Astrocyte (in vitro differentiated cells and primary cell): ENCODE measurements around the gene GGT1. TPM values are rescaled to one million over a fixed set of nuclear protein-coding genes. Genes with fewer than 3 reads are reported as not detected.

Experiments used
- DNase-seq: peaks from one replicate; pipeline ENCODE4 v3.0.0-alpha.2; 2010; ENCODE audit warnings: low read depth
- FAIRE-seq: peaks from 2 replicates; lab custom pipeline; 2011; peaks lifted over from hg19 to GRCh38; lab: Jason Lieb, UNC
- H2AFZ ChIP-seq: 2 replicates; pipeline ENCODE4 v1.6.0; 2012; ENCODE audit warnings: low read depth, low read length, inconsistent platforms
- H3K27ac ChIP-seq: 2 replicates; pipeline ENCODE4 v1.5.1; 2011; ENCODE audit warnings: low read depth, low read length, inconsistent platforms
- H3K27me3 ChIP-seq: 2 replicates; pipeline ENCODE4 v1.6.0; 2011; ENCODE audit warnings: low read length, inconsistent platforms; ENCODE audit not compliant: insufficient read depth
- H3K36me3 ChIP-seq: 2 replicates; pipeline ENCODE4 v1.5.1; 2011; ENCODE audit warnings: low read length, inconsistent platforms; ENCODE audit not compliant: insufficient read depth
- H3K4me1 ChIP-seq: 2 replicates; pipeline ENCODE4 v1.5.1; 2011; ENCODE audit warnings: low read length, inconsistent platforms; ENCODE audit not compliant: insufficient read depth
- H3K4me2 ChIP-seq: 2 replicates; pipeline ENCODE4 v1.6.0; 2012; ENCODE audit warnings: low read length, inconsistent platforms
- H3K4me3 ChIP-seq: 2 replicates; pipeline ENCODE4 v1.5.1; 2011; ENCODE audit warnings: low read depth, mild to moderate bottlenecking, low read length, inconsistent platforms; ENCODE audit not compliant: insufficient read depth
- H3K79me2 ChIP-seq: 2 replicates; pipeline ENCODE4 v1.6.0; 2012; ENCODE audit warnings: mild to moderate bottlenecking, low read length, inconsistent platforms; ENCODE audit not compliant: insufficient read depth
- H3K9ac ChIP-seq: 2 replicates; pipeline ENCODE4 v1.6.0; 2012; ENCODE audit warnings: mild to moderate bottlenecking, low read length, inconsistent platforms
- H3K9me3 ChIP-seq: 2 replicates; pipeline ENCODE4 v1.5.1; 2012; ENCODE audit warnings: low read depth, mild to moderate bottlenecking, low read length, inconsistent platforms; ENCODE audit not compliant: insufficient read depth
- H4K20me1 ChIP-seq: 2 replicates; pipeline ENCODE4 v1.6.0; 2012; ENCODE audit warnings: low read length, inconsistent platforms; ENCODE audit not compliant: insufficient read depth
- H3K27ac Mint-ChIP-seq: one replicate; pipeline ENCODE4 v1.8.0; 2021; ENCODE audit warnings: mild to moderate bottlenecking, mixed read lengths; ENCODE audit not compliant: unreplicated experiment
- H3K27me3 Mint-ChIP-seq: one replicate; pipeline ENCODE4 v1.8.0; 2021; ENCODE audit warnings: low read depth, mixed read lengths; ENCODE audit not compliant: unreplicated experiment
- H3K36me3 Mint-ChIP-seq: one replicate; pipeline ENCODE4 v1.8.0; 2021; ENCODE audit warnings: low read depth, mixed read lengths; ENCODE audit not compliant: unreplicated experiment
- H3K4me1 Mint-ChIP-seq: one replicate; pipeline ENCODE4 v1.8.0; 2021; ENCODE audit warnings: low read depth, mixed read lengths; ENCODE audit not compliant: unreplicated experiment
- H3K4me3 Mint-ChIP-seq: one replicate; pipeline ENCODE4 v1.8.0; 2021; ENCODE audit warnings: mild to moderate bottlenecking, moderate library complexity, mixed read lengths; ENCODE audit not compliant: unreplicated experiment
- H3K9me3 Mint-ChIP-seq: one replicate; pipeline ENCODE4 v1.8.0; 2021; ENCODE audit warnings: mild to moderate bottlenecking, mixed read lengths; ENCODE audit not compliant: unreplicated experiment
- EZH2 ChIP-seq: IDR thresholded peaks from 2 replicates; pipeline ENCODE4 v1.6.1; 2012; ENCODE audit warnings: mild to moderate bottlenecking, low read length, inconsistent platforms; ENCODE audit not compliant: insufficient read depth
- total RNA-seq: library from RNA; stranded (reverse); gene quantifications from 2 replicates; pipeline ENCODE4 v1.2.1, GENCODE V29; 2021
- TF ChIP-seq, protein P1 (sequence below): IDR thresholded peaks from 2 replicates; pipeline ENCODE4 v1.5.1; 2011; ENCODE audit warnings: low read depth, mild to moderate bottlenecking, inconsistent platforms, low read length, moderate library complexity; ENCODE audit not compliant: insufficient read depth

The GGT1 gene
- total RNA-seq, 1 donor from 2014 or later: 2.9 TPM

DNA sequence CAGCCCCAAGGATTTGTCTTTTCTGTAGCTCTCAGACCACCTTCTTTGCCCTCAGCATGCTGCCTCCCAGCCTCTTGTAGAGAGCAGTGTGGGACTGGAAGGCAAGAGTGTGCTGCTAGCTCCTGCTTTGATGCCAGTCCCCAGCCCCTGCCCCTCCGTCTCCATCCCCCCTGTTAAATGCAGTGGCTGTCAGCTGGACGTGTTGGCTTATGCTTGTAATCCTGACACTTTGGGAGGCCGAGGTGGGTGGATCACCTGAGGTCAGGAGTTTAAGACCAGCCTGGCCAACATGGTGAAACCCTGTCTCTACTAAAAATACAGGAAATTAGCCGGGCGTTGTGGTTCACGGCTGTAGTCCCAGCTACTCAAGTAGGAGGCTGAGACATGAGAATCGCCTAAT is 31.7 kb upstream of the GGT1 start:
- H3K36me3 ChIP-seq: peaks cover 22% of the 10 kb centered on the region
- Mint-ChIP-seq H3K27ac (no peak overlapping the region), H3K4me1 (no peaks in the 10 kb centered on the region), H3K36me3 (peaks cover 19% of the 10 kb centered on the region), H3K9me3 (no peaks in the 10 kb centered on the region), H3K4me3 (no peak overlapping the region), H3K27me3 (no peaks in the 10 kb centered on the region)
- DNase-seq: no peak
- H2AFZ ChIP-seq: no peak overlapping the region
- no peak for FAIRE-seq
- TF ChIP-seq, protein P1, sequence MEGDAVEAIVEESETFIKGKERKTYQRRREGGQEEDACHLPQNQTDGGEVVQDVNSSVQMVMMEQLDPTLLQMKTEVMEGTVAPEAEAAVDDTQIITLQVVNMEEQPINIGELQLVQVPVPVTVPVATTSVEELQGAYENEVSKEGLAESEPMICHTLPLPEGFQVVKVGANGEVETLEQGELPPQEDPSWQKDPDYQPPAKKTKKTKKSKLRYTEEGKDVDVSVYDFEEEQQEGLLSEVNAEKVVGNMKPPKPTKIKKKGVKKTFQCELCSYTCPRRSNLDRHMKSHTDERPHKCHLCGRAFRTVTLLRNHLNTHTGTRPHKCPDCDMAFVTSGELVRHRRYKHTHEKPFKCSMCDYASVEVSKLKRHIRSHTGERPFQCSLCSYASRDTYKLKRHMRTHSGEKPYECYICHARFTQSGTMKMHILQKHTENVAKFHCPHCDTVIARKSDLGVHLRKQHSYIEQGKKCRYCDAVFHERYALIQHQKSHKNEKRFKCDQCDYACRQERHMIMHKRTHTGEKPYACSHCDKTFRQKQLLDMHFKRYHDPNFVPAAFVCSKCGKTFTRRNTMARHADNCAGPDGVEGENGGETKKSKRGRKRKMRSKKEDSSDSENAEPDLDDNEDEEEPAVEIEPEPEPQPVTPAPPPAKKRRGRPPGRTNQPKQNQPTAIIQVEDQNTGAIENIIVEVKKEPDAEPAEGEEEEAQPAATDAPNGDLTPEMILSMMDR: no peak
- TF ChIP-seq EZH2: no peak
- H4K20me1 ChIP-seq: peaks cover 43% of the 10 kb centered on the region
- no peaks in the 10 kb centered on the region for H3K27me3 ChIP-seq
- H3K4me2 ChIP-seq: no peak overlapping the region
- H3K27ac ChIP-seq: no peak overlapping the region
- no peaks in the 10 kb centered on the region for H3K4me1 ChIP-seq
- no peaks in the 10 kb centered on the region for H3K9me3 ChIP-seq
- H3K4me3 ChIP-seq: no peak overlapping the region
- no peak overlapping the region for H3K9ac ChIP-seq
- H3K79me2 ChIP-seq: peaks cover 32% of the 10 kb centered on the region

DNA sequence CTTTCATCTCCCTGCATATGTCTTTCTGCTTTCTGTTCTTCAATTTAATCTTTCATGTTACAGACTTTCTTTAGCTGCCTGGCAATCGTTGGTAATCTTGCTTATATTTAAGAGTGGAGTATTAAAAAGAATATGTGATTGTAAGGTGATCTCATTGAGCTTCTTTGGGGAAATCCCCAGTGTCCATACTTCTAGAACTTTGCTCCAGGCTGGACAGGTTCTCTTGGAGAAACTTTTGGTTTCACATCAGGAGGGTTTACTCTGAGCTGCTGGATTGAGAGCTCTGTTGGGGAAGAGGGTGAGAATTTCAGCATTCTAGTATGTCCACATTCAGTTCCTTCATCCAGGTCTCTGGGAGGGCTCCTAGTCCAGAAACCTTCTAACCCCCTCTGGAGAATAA is 26.2 kb upstream of the GGT1 start:
- DNase-seq (no peak), FAIRE-seq (no peak)
- H3K4me1 ChIP-seq: no peaks in the 10 kb centered on the region
- no peak overlapping the region for H3K27ac ChIP-seq
- peaks cover 2% of the 10 kb centered on the region for H3K4me1 Mint-ChIP-seq
- H3K9ac ChIP-seq: no peak overlapping the region
- no peaks in the 10 kb centered on the region for H3K9me3 ChIP-seq
- TF ChIP-seq, protein P1: no peak
- TF ChIP-seq EZH2: no peak
- no peaks in the 10 kb centered on the region for H3K9me3 Mint-ChIP-seq
- peaks cover 7% of the 10 kb centered on the region for H4K20me1 ChIP-seq
- H3K36me3 ChIP-seq: peaks cover 6% of the 10 kb centered on the region
- no peak overlapping the region for H3K4me2 ChIP-seq
- H3K27me3 ChIP-seq: no peaks in the 10 kb centered on the region
- H3K27ac Mint-ChIP-seq: no peak overlapping the region
- H3K4me3 ChIP-seq: no peak overlapping the region
- H2AFZ ChIP-seq: no peak overlapping the region
- no peaks in the 10 kb centered on the region for H3K79me2 ChIP-seq
- H3K4me3 Mint-ChIP-seq: no peak overlapping the region
- peaks cover 25% of the 10 kb centered on the region for H3K36me3 Mint-ChIP-seq
- H3K27me3 Mint-ChIP-seq: no peaks in the 10 kb centered on the region

DNA sequence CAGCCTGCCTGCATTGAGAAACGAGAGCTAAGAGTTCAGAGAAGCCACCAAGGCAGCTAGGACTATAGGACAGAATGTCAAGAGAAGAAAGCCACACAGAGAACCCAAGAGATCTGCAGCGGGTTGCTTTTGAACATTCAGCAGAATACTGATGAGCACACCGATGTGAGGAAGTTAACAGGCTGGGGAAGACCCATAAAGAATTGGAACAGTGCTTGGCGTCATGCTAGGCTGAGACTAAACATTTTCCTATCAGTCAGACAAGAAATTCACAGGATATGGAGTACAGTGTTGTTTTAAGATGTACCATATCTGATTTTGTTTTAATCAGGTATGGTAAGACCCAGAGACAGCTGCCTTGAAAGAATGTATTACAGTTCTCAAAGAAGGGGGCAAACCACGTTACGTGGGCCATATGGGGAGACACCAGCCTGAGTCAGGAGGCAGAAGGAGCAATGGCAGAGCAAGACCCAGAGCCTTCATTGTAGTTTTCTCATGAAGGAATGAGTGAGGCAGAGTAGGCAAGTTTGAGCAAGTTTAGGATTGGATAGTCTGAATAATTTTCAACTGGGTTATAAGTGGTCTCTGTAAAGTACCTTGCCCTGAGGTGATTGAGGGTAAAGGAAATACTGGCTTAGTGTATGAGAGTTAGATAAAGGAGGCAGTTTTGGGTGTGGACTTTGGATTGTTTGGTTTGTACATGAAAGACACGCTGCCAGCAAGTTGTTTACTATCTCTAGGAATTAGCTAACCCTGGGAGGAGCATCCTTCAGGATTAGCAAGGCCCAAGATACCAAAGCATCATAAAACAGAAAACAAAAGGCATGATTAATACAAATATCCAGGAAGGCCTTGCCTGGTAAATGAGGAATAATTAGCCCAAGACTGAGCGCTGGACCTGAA is 24.4 kb upstream of the GGT1 start:
- no peak overlapping the region for H3K4me2 ChIP-seq
- FAIRE-seq (no peak), DNase-seq (no peak)
- no peaks in the 10 kb centered on the region for H3K9me3 ChIP-seq
- no peaks in the 10 kb centered on the region for H3K79me2 ChIP-seq
- Mint-ChIP-seq H3K27me3 (no peaks in the 10 kb centered on the region), H3K36me3 (peaks cover 12% of the 10 kb centered on the region), H3K27ac (no peak overlapping the region), H3K4me1 (peaks cover 4% of the 10 kb centered on the region), H3K9me3 (no peaks in the 10 kb centered on the region), H3K4me3 (no peak overlapping the region)
- H3K4me3 ChIP-seq: no peak overlapping the region
- H2AFZ ChIP-seq: no peak overlapping the region
- no peak for TF ChIP-seq EZH2
- TF ChIP-seq, protein P1: no peak
- H3K36me3 ChIP-seq: no peaks in the 10 kb centered on the region
- H3K27me3 ChIP-seq: no peaks in the 10 kb centered on the region
- peaks cover 5% of the 10 kb centered on the region for H3K4me1 ChIP-seq
- no peak overlapping the region for H3K9ac ChIP-seq
- H3K27ac ChIP-seq: no peak overlapping the region
- H4K20me1 ChIP-seq: no peaks in the 10 kb centered on the region
